MCF 10A (cell line): ENCODE data around the gene CNOT3. TPM values are rescaled to one million over a fixed set of nuclear protein-coding genes. Genes with fewer than 3 reads are reported as not detected.

Experiments
- BruUV-seq: library from RNA; stranded (reverse); fragments of 400-500 nt; replicated peaks from 2 replicates; lab custom pipeline; 2021; lab: Mats Ljungman, UMichigan
- CTCF ChIA-PET: fragments of 300-600 bp; sonication (Branson Sonifier 250); formaldehyde crosslinking; extraction: SDS; loops from one replicate; lab custom pipeline; 2021; ENCODE audit warnings: antibody characterized with exemption, inconsistent platforms; lab: Yijun Ruan, JAX
- POLR2A ChIA-PET: fragments of 300-600, 350-650 bp; sonication (Branson Sonifier 250); formaldehyde crosslinking; extraction: SDS; loops from one replicate; lab custom pipeline; 2020; ENCODE audit warnings: antibody characterized with exemption, inconsistent platforms; lab: Yijun Ruan, JAX
- DNase-seq: peaks from one replicate; pipeline ENCODE4 v3.0.0-alpha.2; 2018; ENCODE audit not compliant: unreplicated experiment
- H3K27ac Mint-ChIP-seq: one replicate; pipeline ENCODE4 v1.8.0; 2022; ENCODE audit warnings: mild to moderate bottlenecking, low read depth, mixed read lengths; ENCODE audit not compliant: unreplicated experiment
- H3K27me3 Mint-ChIP-seq: one replicate; pipeline ENCODE4 v1.8.0; 2022; ENCODE audit warnings: mixed read lengths; ENCODE audit not compliant: insufficient read depth, unreplicated experiment
- H3K36me3 Mint-ChIP-seq: one replicate; pipeline ENCODE4 v1.8.0; 2022; ENCODE audit warnings: mild to moderate bottlenecking, moderate library complexity, mixed read lengths; ENCODE audit not compliant: insufficient read depth, unreplicated experiment
- H3K4me1 Mint-ChIP-seq: one replicate; pipeline ENCODE4 v1.8.0; 2022; ENCODE audit warnings: mixed read lengths; ENCODE audit not compliant: insufficient read depth, unreplicated experiment
- H3K4me3 Mint-ChIP-seq: one replicate; pipeline ENCODE4 v1.8.0; 2022; ENCODE audit warnings: mild to moderate bottlenecking, moderate library complexity, mixed read lengths; ENCODE audit not compliant: unreplicated experiment
- H3K9me3 Mint-ChIP-seq: one replicate; pipeline ENCODE4 v1.8.0; 2022; ENCODE audit warnings: mixed read lengths; ENCODE audit not compliant: unreplicated experiment
- intact Hi-C: fragments of 100-400 bp; cut with micrococcal nuclease; formaldehyde crosslinking; loops from 2 replicates; pipeline ENCODE4 v1.14.1; 2022
- total RNA-seq: library from RNA; stranded (reverse); gene quantifications from 2 replicates; pipeline ENCODE4 v1.2.3, GENCODE V29; 2022
- TF ChIP-seq, protein P1 (sequence below): fragments of 200-600 bp; IDR thresholded peaks from one replicate; pipeline ENCODE4 v1.8.0; 2022; ENCODE audit warnings: antibody characterized with exemption, mild to moderate bottlenecking; ENCODE audit not compliant: unreplicated experiment

The CNOT3 gene
- total RNA-seq, 1 experiment from 2014 or later, result 80.5 TPM

DNA sequence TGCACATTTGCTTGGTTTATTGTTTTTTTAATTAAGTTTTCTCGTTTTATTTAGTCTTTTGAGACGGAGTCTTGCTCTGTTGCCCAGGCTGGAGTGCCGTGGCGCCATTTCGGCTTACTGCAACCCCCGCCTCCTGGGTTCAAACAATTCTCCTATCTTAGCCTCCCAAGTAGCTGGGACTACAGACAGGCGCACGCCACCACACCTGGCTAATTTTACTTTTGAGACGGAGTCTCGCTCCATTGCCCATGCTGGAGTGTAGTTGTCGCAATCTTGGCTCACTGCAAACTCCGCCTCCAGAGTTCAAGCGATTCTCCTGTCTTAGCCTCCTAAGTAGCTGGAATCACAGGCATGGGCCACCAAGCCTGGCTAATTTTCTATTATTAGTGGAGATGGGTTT, 64.4 kb downstream of the CNOT3 start:
- Mint-ChIP-seq H3K36me3 (peaks cover 67% of the 10 kb centered on the region), H3K27ac (peak overlapping the region; percentile 99), H3K27me3 (no peaks in the 10 kb centered on the region), H3K4me3 (peak overlapping the region; percentile 91), H3K4me1 (peaks cover 12% of the 10 kb centered on the region), H3K9me3 (no peaks in the 10 kb centered on the region)
- ChIA-PET POLR2A (interaction anchor here (0.8 to 13.2 kb wide), 9 partner anchors 8 to 246 kb away, joined by 3 to 324 read pairs (median 14); partner anchors contain the start of genes CNOT3, LENG1, LENG8 and MBOAT7), CTCF (interaction anchor here (0.7 to 2.5 kb wide), 4 partner anchors 15 to 34 kb away, joined by 4 to 7 read pairs (median 4); no protein-coding TSS in a partner anchor)
- no TSS peak for BruUV-seq
- intact Hi-C loops, result loop anchor here (5.0 kb wide), 2 partner anchors 40 to 335 kb away; partner anchors contain the start of gene MYADM
- TF ChIP-seq, protein P1, sequence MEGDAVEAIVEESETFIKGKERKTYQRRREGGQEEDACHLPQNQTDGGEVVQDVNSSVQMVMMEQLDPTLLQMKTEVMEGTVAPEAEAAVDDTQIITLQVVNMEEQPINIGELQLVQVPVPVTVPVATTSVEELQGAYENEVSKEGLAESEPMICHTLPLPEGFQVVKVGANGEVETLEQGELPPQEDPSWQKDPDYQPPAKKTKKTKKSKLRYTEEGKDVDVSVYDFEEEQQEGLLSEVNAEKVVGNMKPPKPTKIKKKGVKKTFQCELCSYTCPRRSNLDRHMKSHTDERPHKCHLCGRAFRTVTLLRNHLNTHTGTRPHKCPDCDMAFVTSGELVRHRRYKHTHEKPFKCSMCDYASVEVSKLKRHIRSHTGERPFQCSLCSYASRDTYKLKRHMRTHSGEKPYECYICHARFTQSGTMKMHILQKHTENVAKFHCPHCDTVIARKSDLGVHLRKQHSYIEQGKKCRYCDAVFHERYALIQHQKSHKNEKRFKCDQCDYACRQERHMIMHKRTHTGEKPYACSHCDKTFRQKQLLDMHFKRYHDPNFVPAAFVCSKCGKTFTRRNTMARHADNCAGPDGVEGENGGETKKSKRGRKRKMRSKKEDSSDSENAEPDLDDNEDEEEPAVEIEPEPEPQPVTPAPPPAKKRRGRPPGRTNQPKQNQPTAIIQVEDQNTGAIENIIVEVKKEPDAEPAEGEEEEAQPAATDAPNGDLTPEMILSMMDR, result no peak
- peak; percentile 50 for DNase-seq

DNA sequence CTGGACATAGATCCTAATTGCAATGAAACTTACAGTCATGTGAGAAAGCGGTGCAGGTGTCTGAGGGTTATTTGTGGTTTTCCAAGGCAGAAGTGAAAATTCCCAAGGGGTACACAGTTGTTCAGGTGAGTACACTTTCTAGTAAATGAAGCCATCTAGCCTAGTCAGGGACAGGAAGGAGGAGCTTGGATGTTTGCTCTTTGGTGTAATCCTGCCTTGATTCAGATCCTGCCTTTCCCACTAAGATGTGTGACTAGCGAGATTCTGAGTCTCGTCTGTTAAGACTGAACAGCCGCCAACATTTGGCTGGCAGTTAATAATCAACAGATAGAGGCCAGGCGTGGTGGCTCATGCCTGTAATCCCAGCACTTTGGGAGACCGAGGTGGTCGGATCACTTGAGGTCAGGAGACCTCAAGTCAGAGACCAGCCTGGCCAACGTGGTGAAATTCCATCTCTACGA, 65.6 kb downstream of the CNOT3 start:
- POLR2A ChIA-PET, result interaction anchor here (0.6 to 13.2 kb wide), 5 partner anchors 12 to 245 kb away, joined by 3 to 324 read pairs (median 13); partner anchors contain the start of genes CNOT3, LENG1, LENG8 and MBOAT7
- Mint-ChIP-seq H3K27me3 (no peaks in the 10 kb centered on the region), H3K4me1 (peaks cover 17% of the 10 kb centered on the region), H3K27ac (no peak overlapping the region), H3K9me3 (no peaks in the 10 kb centered on the region), H3K36me3 (peaks cover 79% of the 10 kb centered on the region), H3K4me3 (peak overlapping the region; percentile 91)
- intact Hi-C loops, result loop anchor here (5.0 kb wide), 2 partner anchors 41 to 336 kb away; partner anchors contain the start of gene MYADM
- CTCF ChIA-PET, result interaction anchor here (1.9 to 2.5 kb wide), 2 partner anchors 17 to 35 kb away, joined by 5 to 7 read pairs; no protein-coding TSS in a partner anchor
- TF ChIP-seq, protein P1, result no peak
- DNase-seq, result peak; percentile 35
- BruUV-seq, result no TSS peak

DNA sequence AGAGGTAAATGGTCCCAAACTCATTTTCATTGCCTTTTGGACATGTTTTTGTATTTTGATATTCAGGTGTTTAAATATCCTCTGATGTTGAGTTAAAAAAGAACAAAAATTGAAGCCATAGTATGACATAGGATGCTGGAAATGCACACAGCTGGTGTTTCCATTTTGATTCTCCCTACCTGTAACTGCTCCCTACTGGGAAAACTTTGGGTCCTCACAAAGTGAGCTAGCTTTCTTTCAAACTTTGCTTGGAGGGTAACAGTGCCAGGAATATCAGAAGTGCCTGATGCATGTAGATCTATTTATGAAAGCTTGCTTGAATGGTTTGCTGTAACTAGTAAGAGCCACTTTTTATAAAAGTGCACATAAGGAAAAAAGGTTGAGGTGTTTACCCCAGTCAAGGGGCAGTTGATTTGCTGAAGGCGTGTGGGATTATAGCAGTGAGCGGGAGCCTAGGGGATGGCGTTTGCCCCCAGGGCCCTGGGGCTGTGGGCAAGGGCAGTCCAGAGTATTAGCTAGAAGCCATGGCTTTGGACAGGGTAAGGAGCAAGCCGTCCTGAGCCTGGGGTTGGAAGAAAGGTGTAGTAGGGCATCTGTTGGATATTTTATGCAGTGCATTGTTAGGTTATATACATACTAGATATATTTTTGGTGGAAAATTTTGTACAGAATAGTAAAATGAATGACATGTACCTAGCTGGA, 67.4 kb downstream of the CNOT3 start:
- Mint-ChIP-seq H3K4me1 (peaks cover 34% of the 10 kb centered on the region), H3K9me3 (no peaks in the 10 kb centered on the region), H3K27ac (peak overlapping the region; percentile 64), H3K36me3 (peaks cover 95% of the 10 kb centered on the region), H3K27me3 (no peaks in the 10 kb centered on the region), H3K4me3 (peak overlapping the region; percentile 91)
- CTCF ChIA-PET, result interaction anchor here (0.6 to 1.2 kb wide), 5 partner anchors 26 to 92 kb away, joined by 3 to 6 read pairs (median 4); no protein-coding TSS in a partner anchor
- intact Hi-C loops, result loop anchor here (5.0 kb wide), 2 partner anchors 43 to 338 kb away; partner anchors contain the start of gene MYADM
- TF ChIP-seq, protein P1, result no peak
- no TSS peak for BruUV-seq
- POLR2A ChIA-PET, result interaction anchor here (0.6 to 13.2 kb wide), 5 partner anchors 14 to 46 kb away, joined by 3 to 324 read pairs (median 3); partner anchors contain the start of genes LENG1, MBOAT7 and TSEN34
- no peak for DNase-seq

Other genes starting within 250 kb of the CNOT3 start
- not detected in 2 replicates for gene CACNG7, start 228.5 kb upstream of the CNOT3 start, total RNA-seq
- gene CACNG8, start 174.8 kb upstream of the CNOT3 start, total RNA-seq, result 0.16 TPM in 1 of 2 replicates, not detected in the other
- not detected in 2 replicates for gene CACNG6, start 146.1 kb upstream of the CNOT3 start, total RNA-seq
- not detected in 2 replicates for gene VSTM1, start 73.9 kb upstream of the CNOT3 start, total RNA-seq
- not detected in 2 replicates for gene TARM1, start 56.4 kb upstream of the CNOT3 start, total RNA-seq
- gene OSCAR, start 37.0 kb upstream of the CNOT3 start, total RNA-seq, result 2.9 and 9.2 TPM in 2 replicates
- 111 and 128 TPM in 2 replicates for gene NDUFA3, start 34.9 kb upstream of the CNOT3 start, total RNA-seq
- gene TFPT, start 22.1 kb upstream of the CNOT3 start, total RNA-seq, result 15.6 and 22.8 TPM in 2 replicates
- 52.8 and 59.7 TPM in 2 replicates for gene PRPF31, start 22.0 kb upstream of the CNOT3 start, total RNA-seq
- 6.1 and 8.2 TPM in 2 replicates for gene LENG1, start 22.0 kb downstream of the CNOT3 start, total RNA-seq
- gene TMC4, start 35.4 kb downstream of the CNOT3 start, total RNA-seq, result 3.7 and 6.1 TPM in 2 replicates
- gene MBOAT7, start 51.8 kb downstream of the CNOT3 start, total RNA-seq, result 43.8 and 49.5 TPM in 2 replicates
- gene TSEN34, start 53.5 kb downstream of the CNOT3 start, total RNA-seq, result 28.0 and 40.1 TPM in 2 replicates
- 1,356 and 1,735 TPM in 2 replicates for gene RPS9, start 63.1 kb downstream of the CNOT3 start, total RNA-seq
- not detected in 2 replicates for gene LILRB3, start 85.2 kb downstream of the CNOT3 start, total RNA-seq
- not detected in 2 replicates for gene LILRA6, start 105.0 kb downstream of the CNOT3 start, total RNA-seq
- not detected in 2 replicates for gene LILRB5, start 119.5 kb downstream of the CNOT3 start, total RNA-seq
- gene LILRB2, start 143.3 kb downstream of the CNOT3 start, total RNA-seq, result not detected in 2 replicates
- gene LILRA5, start 175.4 kb downstream of the CNOT3 start, total RNA-seq, result not detected in 2 replicates
- gene LILRA4, start 201.4 kb downstream of the CNOT3 start, total RNA-seq, result not detected in 2 replicates
- not detected in 2 replicates for gene LAIR1, start 227.2 kb downstream of the CNOT3 start, total RNA-seq